G401.6 (cell line): ENCODE results near the gene FBP2.
A peak's percentile ranks its signal among the peaks of the same experiment; 100 is the strongest.
"Not testable (repeated sequence)": the region's sequence is repeated elsewhere in the genome, so short reads cannot be mapped to it uniquely, and the experiment has no call there.

Source experiments
- FAIRE-seq: peaks from 2 replicates; lab custom pipeline; 2012; peaks lifted over from hg19 to GRCh38; lab: Jason Lieb, UNC

The FBP2 gene

GRCh38 chr9:94606646-94607422 lies 13.2 kb upstream of the FBP2 start:
- no peak for FAIRE-seq

DNA sequence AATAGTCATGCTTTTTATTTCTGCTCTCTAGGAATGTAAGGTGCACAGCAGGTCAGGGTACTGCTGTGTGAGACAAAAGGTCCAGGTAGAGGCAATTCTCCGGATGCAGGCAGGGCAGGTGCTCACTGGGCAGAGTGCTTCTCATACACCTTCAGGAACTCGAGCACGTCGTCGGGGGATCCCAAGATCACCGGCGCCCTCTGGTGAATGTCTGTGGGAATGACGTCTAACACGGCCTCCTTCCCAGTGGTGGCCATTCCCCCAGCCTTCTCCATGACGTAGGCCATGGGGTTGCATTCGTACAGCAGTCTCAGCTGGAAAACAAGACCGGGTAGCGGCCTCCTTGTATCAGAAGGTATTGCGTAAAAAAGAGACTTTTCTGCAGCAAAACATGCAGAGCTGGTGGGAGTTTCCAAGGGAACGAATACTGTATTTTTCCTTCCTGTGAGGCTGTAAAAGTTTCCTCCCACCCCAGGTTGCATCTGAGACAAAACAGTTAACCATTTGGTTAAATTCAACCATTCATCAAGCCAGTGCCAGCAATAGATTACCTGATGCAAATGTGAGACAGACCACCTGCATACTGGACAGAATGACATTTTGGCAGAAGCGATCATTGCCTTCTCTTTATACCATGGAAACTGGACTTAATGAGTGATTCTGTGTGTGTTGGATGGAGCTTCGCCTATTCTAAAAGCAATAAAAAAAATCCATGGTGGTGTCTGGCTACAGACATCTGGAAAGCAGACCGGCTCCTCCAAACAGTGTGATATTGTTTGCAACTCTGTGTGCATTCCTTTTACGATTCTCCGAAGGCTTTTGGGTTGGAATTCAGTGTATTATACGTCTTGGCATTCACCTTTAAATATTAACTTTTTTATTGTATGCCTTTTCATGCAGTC lies 9.9 kb upstream of the FBP2 start:
- FAIRE-seq: peak; percentile 63

DNA sequence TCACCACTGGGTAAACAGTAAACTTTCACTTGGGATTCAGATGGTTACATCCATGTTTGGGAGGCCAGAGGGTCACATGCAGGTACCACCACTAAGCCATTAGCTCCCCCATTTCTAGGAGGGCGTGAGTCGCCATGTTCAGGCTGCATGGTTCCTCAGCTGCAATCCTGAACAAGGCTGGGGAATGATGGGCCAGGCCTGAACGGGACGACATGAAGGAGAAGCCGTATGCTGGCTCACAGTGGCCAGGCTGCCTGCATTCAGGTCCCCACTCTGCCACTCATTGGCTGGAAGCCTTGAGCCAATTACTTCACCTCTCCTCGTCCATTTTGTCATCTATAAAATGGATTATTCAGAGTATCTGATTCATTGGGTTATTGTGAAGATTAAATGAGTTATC lies 9.0 kb upstream of the FBP2 start:
- FAIRE-seq: no peak

GRCh38 chr9:94600715-94601114 lies 7.1 kb upstream of the FBP2 start:
- no peak for FAIRE-seq

GRCh38 chr9:94600258-94600657 lies 6.6 kb upstream of the FBP2 start:
- no peak for FAIRE-seq

DNA sequence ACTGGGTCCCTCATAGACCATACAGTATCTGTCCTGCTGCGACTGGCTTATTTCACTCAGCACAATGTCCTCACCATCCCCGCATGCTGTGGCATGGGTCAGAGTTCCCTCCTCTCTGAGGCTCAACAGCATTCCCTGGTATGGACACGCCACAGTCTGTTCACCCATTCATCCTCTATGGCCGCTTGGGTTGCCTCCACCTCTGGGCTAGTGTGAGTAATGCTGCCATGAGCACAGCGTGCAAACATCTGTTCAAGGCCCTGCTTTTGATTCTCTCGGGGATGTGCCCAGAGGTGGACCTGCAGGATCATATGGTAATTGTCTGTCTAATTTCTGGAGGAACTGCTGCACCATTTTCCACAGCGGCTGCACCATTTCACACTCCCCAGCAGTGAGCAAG lies 5.5 kb upstream of the FBP2 start:
- FAIRE-seq: no peak

DNA sequence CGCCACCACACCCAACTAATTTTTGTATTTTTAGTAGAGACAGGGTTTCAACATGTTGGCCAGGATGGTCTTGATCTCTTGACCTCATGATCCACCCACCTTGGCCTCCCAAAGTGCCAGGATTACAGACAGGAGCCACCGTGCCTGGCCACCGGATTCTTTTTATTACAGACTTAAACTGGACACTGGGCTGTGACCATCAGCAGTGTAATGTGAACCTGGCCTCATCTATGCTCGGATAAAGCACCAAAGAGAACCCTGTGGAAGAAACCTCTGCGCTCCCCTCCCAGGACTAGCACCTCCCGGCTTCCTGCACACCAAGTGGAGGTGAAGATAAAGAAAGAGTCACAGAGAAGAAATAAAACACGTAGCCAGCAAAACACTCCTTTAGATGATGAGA lies 941 bp downstream of the FBP2 start:
- FAIRE-seq: not testable (repeated sequence)

- no peak for FAIRE-seq
These were observed 1.7 kb downstream of the FBP2 start for GRCh38 chr9:94591876-94592275.

- FAIRE-seq: not testable (repeated sequence)
These were observed 2.5 kb downstream of the FBP2 start for GRCh38 chr9:94591046-94591545.

DNA sequence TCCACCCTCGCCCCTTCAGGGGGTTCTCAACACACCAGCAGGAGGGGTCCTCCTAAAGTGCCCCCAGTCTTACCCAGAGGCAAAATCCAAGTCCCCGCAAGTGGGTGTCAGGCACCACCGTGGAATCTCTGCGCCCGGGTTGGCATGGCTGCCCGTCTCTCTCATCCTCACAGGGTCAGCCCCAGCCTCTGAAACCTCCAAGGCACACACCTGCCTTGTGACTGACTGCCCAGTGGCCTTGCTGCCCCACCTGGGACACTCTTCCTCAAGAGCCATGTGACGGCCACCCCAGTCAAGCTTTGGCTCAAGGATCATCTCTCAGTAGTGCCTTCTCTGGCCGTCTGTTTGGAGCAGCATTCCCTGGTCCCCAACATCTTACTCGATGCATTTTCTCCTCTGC lies 4.9 kb downstream of the FBP2 start:
- FAIRE-seq: no peak

GRCh38 chr9:94586814-94587213 lies 6.8 kb downstream of the FBP2 start:
- no peak for FAIRE-seq

DNA sequence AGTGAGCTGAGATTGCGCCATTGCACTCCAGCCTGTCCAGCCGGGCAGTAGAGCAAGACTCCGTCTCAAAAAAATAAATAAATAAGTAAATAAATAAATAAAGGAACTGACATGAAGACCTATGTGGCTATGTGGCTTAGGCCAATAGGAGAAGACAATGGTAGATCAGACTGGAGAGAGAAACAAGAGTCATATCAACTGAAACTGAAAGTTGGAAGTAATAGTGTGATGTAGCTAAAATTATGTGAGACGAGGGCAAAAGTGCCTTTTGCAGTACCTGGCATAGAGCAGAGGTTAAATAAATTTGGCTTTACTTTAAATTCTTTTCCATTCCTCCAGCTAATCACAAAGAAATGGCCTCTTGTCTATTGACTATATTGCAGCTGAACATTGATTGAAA lies 7.3 kb downstream of the FBP2 start:
- FAIRE-seq: no peak

GRCh38 chr9:94584555-94584954 lies 9.1 kb downstream of the FBP2 start:
- FAIRE-seq: no peak

DNA sequence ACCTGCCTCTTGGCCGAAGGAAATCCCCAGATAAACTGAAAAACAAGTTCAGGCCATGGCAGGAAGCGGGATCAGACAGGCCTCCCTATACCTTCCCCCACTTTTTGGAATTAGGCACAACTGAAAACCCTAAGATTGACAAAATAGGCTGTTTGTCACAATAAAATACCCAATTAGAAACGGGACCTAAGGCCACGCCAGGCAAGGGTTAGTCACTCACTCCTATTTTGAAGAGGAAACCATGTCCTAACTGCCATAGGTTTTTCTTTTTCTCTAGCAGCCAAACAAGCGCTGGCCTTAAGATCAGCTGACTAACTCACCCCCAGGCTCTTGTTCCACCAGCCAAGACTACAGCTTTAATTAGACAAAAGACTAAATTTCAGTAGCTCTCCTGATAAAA lies 11.9 kb downstream of the FBP2 start:
- FAIRE-seq: no peak

DNA sequence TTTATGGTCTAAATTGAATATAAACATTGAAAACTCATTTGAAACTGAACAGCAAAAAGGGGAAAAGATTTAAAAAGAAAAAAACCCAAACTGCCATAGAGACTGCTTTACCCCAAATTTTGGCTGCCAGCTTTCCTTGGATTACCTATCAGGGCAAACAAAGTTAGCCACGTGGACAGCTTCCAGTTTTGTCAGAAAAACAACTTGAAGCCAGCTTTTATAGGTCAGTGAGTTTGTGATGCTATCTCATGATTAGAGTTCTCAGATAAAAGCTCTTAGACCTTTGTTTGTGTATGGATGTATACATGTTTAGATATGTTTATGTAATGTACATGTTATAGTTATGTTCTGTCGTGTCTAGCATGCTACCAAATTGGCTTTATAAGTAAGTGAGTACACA lies 16.1 kb downstream of the FBP2 start:
- no peak for FAIRE-seq

DNA sequence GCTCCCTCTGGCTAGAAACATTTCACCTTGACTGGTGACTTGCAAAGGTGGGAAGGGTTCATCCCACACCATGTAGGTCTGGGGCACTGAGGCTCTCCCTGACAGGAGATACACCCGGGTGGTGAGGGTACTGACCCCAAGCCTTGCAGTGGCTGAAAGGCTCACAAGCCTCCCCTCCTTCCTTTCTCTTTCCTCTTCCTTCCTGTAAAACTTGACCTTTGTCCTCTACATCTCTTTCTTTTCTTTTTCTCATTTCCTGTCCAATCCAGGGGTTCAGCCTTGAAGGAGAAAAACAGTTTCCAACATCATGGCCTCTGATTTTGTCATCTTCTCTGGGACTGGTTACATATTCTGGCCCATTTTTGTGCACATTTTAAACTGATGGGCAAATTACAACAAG lies 16.6 kb downstream of the FBP2 start:
- no peak for FAIRE-seq

DNA sequence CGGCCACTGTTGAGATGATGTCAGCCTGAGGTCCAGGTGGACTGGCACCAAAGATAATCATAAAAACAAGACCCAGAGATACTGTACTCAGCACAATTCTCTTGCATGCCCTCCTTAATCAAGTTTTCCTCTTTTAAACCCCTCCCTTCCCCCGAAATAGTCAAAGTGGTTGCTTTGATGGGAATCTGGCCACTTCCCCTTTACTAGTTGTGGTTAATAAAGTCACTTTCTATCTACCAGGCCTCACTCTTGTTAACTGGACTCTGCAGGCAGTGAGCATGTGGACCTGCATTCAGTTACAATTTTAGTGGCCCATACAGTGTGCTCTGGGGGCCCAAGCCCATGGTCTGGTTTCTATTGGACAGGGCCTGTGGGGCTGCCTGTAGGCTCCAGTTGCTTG lies 17.5 kb downstream of the FBP2 start:
- FAIRE-seq: no peak

DNA sequence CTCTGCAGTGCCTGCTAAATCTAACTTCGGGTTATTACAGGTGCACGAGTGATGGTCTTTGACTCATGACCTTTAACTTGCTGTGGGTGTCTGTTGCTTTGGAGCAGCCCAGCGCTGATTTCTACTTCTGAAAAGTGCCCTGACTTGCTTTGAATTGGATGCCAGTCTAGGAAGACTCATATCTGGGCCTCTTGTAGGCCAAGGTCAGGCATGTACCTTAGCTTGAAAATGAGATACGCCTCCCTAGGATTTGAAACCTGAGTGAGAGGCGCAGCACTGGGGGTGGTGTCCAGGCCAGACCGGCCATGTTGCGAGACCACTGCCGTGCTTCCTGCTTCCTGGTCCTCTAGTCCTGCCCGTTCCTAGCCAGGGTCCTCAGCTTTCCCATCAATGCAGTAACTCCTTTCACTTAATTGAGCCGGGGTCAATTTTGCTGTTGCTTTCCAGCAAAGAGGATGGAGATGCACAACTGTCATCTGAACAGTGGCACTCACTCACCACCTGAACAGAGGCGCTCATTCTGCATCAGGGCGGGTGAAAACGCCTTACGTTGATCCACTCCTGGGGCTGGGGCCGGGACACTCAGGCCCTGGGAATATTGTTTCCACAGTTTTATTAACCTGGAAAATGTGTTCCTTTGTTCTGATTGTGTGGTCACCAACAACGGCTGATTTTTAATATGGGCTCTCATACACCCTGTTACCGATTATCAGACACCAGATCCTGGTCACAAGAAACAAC lies 24.5 kb downstream of the FBP2 start:
- no peak for FAIRE-seq

- FAIRE-seq: no peak
These were observed 25.3 kb downstream of the FBP2 start for GRCh38 chr9:94568250-94568889.

DNA sequence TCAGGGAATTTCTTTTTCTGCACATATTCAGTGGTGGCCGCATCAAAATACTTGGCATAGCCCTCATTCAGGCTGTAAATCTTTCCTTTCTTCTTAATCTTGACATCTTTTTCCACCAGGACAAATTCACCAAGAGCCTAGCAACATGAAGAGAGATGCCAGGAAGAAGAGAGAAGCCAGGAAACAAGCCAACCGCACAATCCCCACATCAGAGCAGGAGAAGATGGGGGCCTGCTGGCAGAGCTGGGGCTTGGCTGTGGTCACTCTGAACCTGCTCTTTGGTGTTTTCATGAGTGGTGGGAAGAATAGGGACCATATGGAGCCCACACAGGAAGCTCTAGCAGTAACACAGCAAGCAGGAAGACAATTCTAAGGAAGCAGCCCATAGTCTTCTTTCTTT lies 26.4 kb downstream of the FBP2 start:
- no peak for FAIRE-seq

- FAIRE-seq: no peak
These were observed 27.1 kb downstream of the FBP2 start for GRCh38 chr9:94566550-94566949.

DNA sequence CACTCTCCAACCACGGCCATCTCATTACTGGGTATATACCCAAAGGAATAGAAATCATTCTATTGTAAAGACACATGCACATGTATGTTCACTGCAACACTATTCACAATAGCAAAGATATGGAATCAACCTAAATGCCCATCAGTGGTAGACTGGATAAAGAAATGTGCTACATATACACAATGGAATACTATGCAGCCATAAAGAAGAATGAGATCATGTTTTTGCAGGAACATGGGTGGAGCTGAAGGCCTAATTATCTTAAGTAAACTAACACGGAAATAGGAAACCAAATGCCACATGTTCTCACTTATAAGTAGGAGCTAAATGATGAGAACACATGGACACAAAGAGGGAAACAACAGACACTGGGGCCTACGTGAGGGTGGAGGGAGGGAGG lies 29.3 kb downstream of the FBP2 start:
- not testable (repeated sequence) for FAIRE-seq
